ENCODE results near the gene CHEK2. TPM values are rescaled to one million over a fixed set of nuclear protein-coding genes. Genes with fewer than 3 reads are reported as not detected.

Gene CHEK2
- total and polyA plus RNA-seq, 2 experiments from 2014 or later = 86.0 to 121 TPM

DNA sequence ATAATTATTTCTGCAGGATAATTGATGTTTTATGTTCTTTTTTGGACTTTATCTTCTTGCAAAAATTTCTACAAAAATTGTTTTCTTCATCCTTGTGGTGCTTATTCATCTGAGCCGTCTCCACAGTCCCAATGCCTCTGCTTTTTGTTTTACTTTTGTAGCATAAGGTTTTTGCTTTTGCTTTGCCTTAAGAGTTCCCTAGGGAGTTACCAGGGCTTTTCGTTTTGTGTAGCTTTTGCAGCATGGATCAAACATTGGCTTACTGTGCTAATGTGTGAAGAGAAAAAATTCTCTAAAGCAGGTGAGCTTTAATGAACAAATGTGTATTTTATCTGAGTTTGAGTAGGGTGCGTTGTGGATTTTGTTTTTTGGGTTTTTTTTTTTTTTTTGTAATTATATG, 47.0 kb upstream of the CHEK2 start:
- Histone ChIP-seq H3F3A (replicated peaks; ENCODE audit: low read depth) (peaks cover 23% of the 10 kb centered on the region), H3K79me2 (replicated peaks; ENCODE audit: insufficient read depth) (no peaks in the 10 kb centered on the region; the same call in 1 of the 2 replicates), H3K27ac (ENCODE audit: low read depth) (no peak overlapping the region), H4K20me1 (replicated peaks; ENCODE audit: insufficient read depth) (peaks cover 10% of the 10 kb centered on the region), H3K4me3 (no peak overlapping the region), H3K27me3 (ENCODE audit: insufficient read depth) (no peaks in the 10 kb centered on the region), H3K36me3 (ENCODE audit: insufficient read depth) (peaks cover 27% of the 10 kb centered on the region; the same call in 1 of the 2 replicates), H3K4me1 (ENCODE audit: insufficient read depth) (no peaks in the 10 kb centered on the region), H2AFZ (no peak overlapping the region), H3K4me2 (no peak overlapping the region), H3K9me2 (ENCODE audit: insufficient read depth) (no peaks in the 10 kb centered on the region)
- H3K36me3 Mint-ChIP-seq (ENCODE audit: low read depth) = peaks cover 54% of the 10 kb centered on the region
- no peak overlapping the region for H3K4me3 Mint-ChIP-seq
- no peaks in the 10 kb centered on the region for H3K9me3 Mint-ChIP-seq
- ATAC-seq = no peak
- no peak for DNase-seq (ENCODE audit: low spot score)
- TF ChIP-seq JUNB (IDR thresholded peaks at IDR 0.05; ENCODE audit: unreplicated experiment) (no peak), CREB1 (CRISPR knock-in tag; IDR thresholded peaks at IDR 0.05; ENCODE audit: low read depth) (no peak), ZNF331 (CRISPR knock-in tag; IDR thresholded peaks at IDR 0.05; ENCODE audit: low read depth) (no peak), NANOG (IDR thresholded peaks at IDR 0.05; ENCODE audit: borderline replicate concordance) (no peak), EZH2phosphoT487 (IDR thresholded peaks at IDR 0.05; ENCODE audit: unreplicated experiment) (no peak), EZH2 (IDR thresholded peaks at IDR 0.05; ENCODE audit: low read depth, unreplicated experiment) (no peak), STAT1 (IDR thresholded peaks at IDR 0.05; ENCODE audit: unreplicated experiment) (no peak), ZNF114 (CRISPR knock-in tag; IDR thresholded peaks at IDR 0.05) (no peak), POLR2AphosphoS5 (IDR thresholded peaks at IDR 0.05; ENCODE audit: low read depth) (no peak)
- TF ChIP-seq, protein P1, sequence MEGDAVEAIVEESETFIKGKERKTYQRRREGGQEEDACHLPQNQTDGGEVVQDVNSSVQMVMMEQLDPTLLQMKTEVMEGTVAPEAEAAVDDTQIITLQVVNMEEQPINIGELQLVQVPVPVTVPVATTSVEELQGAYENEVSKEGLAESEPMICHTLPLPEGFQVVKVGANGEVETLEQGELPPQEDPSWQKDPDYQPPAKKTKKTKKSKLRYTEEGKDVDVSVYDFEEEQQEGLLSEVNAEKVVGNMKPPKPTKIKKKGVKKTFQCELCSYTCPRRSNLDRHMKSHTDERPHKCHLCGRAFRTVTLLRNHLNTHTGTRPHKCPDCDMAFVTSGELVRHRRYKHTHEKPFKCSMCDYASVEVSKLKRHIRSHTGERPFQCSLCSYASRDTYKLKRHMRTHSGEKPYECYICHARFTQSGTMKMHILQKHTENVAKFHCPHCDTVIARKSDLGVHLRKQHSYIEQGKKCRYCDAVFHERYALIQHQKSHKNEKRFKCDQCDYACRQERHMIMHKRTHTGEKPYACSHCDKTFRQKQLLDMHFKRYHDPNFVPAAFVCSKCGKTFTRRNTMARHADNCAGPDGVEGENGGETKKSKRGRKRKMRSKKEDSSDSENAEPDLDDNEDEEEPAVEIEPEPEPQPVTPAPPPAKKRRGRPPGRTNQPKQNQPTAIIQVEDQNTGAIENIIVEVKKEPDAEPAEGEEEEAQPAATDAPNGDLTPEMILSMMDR (conservative IDR thresholded peaks at IDR 0.05; ENCODE audit: low read depth in 2 of 2) = no peak
- TF ChIP-seq, protein P2, sequence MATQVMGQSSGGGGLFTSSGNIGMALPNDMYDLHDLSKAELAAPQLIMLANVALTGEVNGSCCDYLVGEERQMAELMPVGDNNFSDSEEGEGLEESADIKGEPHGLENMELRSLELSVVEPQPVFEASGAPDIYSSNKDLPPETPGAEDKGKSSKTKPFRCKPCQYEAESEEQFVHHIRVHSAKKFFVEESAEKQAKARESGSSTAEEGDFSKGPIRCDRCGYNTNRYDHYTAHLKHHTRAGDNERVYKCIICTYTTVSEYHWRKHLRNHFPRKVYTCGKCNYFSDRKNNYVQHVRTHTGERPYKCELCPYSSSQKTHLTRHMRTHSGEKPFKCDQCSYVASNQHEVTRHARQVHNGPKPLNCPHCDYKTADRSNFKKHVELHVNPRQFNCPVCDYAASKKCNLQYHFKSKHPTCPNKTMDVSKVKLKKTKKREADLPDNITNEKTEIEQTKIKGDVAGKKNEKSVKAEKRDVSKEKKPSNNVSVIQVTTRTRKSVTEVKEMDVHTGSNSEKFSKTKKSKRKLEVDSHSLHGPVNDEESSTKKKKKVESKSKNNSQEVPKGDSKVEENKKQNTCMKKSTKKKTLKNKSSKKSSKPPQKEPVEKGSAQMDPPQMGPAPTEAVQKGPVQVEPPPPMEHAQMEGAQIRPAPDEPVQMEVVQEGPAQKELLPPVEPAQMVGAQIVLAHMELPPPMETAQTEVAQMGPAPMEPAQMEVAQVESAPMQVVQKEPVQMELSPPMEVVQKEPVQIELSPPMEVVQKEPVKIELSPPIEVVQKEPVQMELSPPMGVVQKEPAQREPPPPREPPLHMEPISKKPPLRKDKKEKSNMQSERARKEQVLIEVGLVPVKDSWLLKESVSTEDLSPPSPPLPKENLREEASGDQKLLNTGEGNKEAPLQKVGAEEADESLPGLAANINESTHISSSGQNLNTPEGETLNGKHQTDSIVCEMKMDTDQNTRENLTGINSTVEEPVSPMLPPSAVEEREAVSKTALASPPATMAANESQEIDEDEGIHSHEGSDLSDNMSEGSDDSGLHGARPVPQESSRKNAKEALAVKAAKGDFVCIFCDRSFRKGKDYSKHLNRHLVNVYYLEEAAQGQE (IDR thresholded peaks at IDR 0.05; ENCODE audit: unreplicated experiment) = no peak
- TF ChIP-seq, protein P3, sequence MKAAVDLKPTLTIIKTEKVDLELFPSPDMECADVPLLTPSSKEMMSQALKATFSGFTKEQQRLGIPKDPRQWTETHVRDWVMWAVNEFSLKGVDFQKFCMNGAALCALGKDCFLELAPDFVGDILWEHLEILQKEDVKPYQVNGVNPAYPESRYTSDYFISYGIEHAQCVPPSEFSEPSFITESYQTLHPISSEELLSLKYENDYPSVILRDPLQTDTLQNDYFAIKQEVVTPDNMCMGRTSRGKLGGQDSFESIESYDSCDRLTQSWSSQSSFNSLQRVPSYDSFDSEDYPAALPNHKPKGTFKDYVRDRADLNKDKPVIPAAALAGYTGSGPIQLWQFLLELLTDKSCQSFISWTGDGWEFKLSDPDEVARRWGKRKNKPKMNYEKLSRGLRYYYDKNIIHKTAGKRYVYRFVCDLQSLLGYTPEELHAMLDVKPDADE (IDR thresholded peaks at IDR 0.05) = no peak
- TF ChIP-seq, protein P4, sequence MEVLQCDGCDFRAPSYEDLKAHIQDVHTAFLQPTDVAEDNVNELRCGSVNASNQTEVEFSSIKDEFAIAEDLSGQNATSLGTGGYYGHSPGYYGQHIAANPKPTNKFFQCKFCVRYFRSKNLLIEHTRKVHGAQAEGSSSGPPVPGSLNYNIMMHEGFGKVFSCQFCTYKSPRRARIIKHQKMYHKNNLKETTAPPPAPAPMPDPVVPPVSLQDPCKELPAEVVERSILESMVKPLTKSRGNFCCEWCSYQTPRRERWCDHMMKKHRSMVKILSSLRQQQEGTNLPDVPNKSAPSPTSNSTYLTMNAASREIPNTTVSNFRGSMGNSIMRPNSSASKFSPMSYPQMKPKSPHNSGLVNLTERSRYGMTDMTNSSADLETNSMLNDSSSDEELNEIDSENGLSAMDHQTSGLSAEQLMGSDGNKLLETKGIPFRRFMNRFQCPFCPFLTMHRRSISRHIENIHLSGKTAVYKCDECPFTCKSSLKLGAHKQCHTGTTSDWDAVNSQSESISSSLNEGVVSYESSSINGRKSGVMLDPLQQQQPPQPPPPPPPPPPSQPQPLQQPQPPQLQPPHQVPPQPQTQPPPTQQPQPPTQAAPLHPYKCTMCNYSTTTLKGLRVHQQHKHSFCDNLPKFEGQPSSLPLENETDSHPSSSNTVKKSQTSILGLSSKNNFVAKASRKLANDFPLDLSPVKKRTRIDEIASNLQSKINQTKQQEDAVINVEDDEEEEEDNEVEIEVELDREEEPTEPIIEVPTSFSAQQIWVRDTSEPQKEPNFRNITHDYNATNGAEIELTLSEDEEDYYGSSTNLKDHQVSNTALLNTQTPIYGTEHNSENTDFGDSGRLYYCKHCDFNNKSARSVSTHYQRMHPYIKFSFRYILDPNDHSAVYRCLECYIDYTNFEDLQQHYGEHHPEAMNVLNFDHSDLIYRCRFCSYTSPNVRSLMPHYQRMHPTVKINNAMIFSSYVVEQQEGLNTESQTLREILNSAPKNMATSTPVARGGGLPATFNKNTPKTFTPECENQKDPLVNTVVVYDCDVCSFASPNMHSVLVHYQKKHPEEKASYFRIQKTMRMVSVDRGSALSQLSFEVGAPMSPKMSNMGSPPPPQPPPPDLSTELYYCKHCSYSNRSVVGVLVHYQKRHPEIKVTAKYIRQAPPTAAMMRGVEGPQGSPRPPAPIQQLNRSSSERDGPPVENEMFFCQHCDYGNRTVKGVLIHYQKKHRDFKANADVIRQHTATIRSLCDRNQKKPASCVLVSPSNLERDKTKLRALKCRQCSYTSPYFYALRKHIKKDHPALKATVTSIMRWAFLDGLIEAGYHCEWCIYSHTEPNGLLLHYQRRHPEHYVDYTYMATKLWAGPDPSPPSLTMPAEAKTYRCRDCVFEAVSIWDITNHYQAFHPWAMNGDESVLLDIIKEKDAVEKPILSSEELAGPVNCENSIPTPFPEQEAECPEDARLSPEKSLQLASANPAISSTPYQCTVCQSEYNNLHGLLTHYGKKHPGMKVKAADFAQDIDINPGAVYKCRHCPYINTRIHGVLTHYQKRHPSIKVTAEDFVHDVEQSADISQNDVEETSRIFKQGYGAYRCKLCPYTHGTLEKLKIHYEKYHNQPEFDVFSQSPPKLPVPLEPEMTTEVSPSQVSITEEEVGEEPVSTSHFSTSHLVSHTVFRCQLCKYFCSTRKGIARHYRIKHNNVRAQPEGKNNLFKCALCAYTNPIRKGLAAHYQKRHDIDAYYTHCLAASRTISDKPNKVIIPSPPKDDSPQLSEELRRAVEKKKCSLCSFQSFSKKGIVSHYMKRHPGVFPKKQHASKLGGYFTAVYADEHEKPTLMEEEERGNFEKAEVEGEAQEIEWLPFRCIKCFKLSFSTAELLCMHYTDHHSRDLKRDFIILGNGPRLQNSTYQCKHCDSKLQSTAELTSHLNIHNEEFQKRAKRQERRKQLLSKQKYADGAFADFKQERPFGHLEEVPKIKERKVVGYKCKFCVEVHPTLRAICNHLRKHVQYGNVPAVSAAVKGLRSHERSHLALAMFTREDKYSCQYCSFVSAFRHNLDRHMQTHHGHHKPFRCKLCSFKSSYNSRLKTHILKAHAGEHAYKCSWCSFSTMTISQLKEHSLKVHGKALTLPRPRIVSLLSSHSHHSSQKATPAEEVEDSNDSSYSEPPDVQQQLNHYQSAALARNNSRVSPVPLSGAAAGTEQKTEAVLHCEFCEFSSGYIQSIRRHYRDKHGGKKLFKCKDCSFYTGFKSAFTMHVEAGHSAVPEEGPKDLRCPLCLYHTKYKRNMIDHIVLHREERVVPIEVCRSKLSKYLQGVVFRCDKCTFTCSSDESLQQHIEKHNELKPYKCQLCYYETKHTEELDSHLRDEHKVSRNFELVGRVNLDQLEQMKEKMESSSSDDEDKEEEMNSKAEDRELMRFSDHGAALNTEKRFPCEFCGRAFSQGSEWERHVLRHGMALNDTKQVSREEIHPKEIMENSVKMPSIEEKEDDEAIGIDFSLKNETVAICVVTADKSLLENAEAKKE (CRISPR knock-in tag; IDR thresholded peaks at IDR 0.05) = no peak
- no peaks in the 10 kb centered on the region for H3K4me1 Mint-ChIP-seq
- no peak overlapping the region for H3K27ac Mint-ChIP-seq
- H3K27me3 Mint-ChIP-seq (ENCODE audit: insufficient read depth, low read depth, poor library complexity) = peaks cover 6% of the 10 kb centered on the region
